HUES48 (cell line): ENCODE measurements around the gene OPHN1.

Source experiments
- H3K27ac ChIP-seq: one replicate; pipeline ENCODE4 v1.7.0; 2013; ENCODE audit warnings: low read depth, low read length, inconsistent platforms
- H3K27me3 ChIP-seq: 2 replicates; pipeline ENCODE4 v1.6.1; 2013; ENCODE audit warnings: mild to moderate bottlenecking, low read length; ENCODE audit not compliant: control insufficient read depth, insufficient read depth
- H3K36me3 ChIP-seq: 2 replicates; pipeline ENCODE4 v1.6.1; 2013; ENCODE audit warnings: low read length; ENCODE audit not compliant: control insufficient read depth, insufficient read depth
- H3K4me1 ChIP-seq: 2 replicates; pipeline ENCODE4 v1.6.1; 2013; ENCODE audit warnings: mild to moderate bottlenecking, low read length; ENCODE audit not compliant: control insufficient read depth, insufficient read depth
- H3K4me3 ChIP-seq: 2 replicates; pipeline ENCODE4 v1.5.1; 2013; ENCODE audit warnings: mild to moderate bottlenecking, low read depth, low read length
- H3K9ac ChIP-seq: 2 replicates; pipeline ENCODE4 v1.6.1; 2013; ENCODE audit warnings: mild to moderate bottlenecking, low read depth, low read length, moderate library complexity
- H3K9me3 ChIP-seq: 2 replicates; pipeline ENCODE4 v1.6.1; 2013; ENCODE audit warnings: low read length; ENCODE audit not compliant: control insufficient read depth, insufficient read depth

The OPHN1 gene

GRCh38 chrX:68018248-68019203, 414.8 kb downstream of the OPHN1 start:
- Histone ChIP-seq H3K4me3 (no peak overlapping the region), H3K9me3 (peaks cover 24% of the 10 kb centered on the region), H3K27me3 (no peaks in the 10 kb centered on the region), H3K9ac (no peak overlapping the region), H3K27ac (no peak overlapping the region), H3K36me3 (no peaks in the 10 kb centered on the region), H3K4me1 (no peaks in the 10 kb centered on the region)

GRCh38 chrX:67998540-67998939, 434.8 kb downstream of the OPHN1 start:
- H3K9ac ChIP-seq, result no peak overlapping the region
- H3K27me3 ChIP-seq, result no peaks in the 10 kb centered on the region
- no peak overlapping the region for H3K27ac ChIP-seq
- peaks cover 56% of the 10 kb centered on the region for H3K9me3 ChIP-seq
- H3K4me1 ChIP-seq, result no peaks in the 10 kb centered on the region
- no peak overlapping the region for H3K4me3 ChIP-seq
- no peaks in the 10 kb centered on the region for H3K36me3 ChIP-seq
